HCT116 (cell line): Measurements from ENCODE around the gene SERTAD4. TPM values are rescaled to one million over a fixed set of nuclear protein-coding genes. Genes with fewer than 3 reads are reported as not detected.

Experiments
- ATAC-seq: fragments of 200-7000 bp; cut with Tn5 transposase; 2 replicates; pipeline ENCODE4 v1.9.1; 2020; ENCODE audit warnings: mild to moderate bottlenecking, moderate library complexity
- BruUV-seq: library from RNA; stranded (reverse); fragments of 400-500 nt; replicated peaks from 2 replicates; lab custom pipeline; 2021; lab: Mats Ljungman, UMichigan
- CTCF ChIA-PET: fragments of 300-600 bp; sonication (Branson Sonifier 250); formaldehyde crosslinking; loops from one replicate; lab custom pipeline; 2021; ENCODE audit warnings: antibody characterized with exemption; lab: Charles Lee
- POLR2A ChIA-PET: fragments of 300-600, 350-600 bp; sonication (Branson Sonifier 250); formaldehyde crosslinking; loops from one replicate; lab custom pipeline; 2021; ENCODE audit warnings: antibody characterized with exemption; lab: Charles Lee
- RAD21 ChIA-PET, 2 experiments: fragments of 300-600 bp; sonication (Branson Sonifier 250); formaldehyde crosslinking; loops; one replicate each; lab custom pipeline; 2023; ENCODE audit warnings: low total read pairs in 2 of 2; ENCODE audit not compliant: uncharacterized antibody in 2 of 2, unreplicated experiment in 2 of 2, low non-redundant PET in 1 of 2; lab: Charles Lee
- DNase-seq: peaks from one replicate; pipeline ENCODE4 v3.0.0-alpha.2; 2010; ENCODE audit warnings: low read depth, low spot score
- H2AFZ ChIP-seq: fragments of 200-600 bp; shearing (Covaris generic), sonication (generic); 2 replicates; pipeline ENCODE4 v1.6.1; 2017; ENCODE audit warnings: low read depth, mixed run types, mixed read lengths, antibody characterized with exemption, low read length; ENCODE audit not compliant: poor library complexity, severe bottlenecking
- H3K27ac ChIP-seq: 2 replicates; pipeline ENCODE4 v1.5.1; 2012; ENCODE audit warnings: low read depth, low read length
- H3K27me3 ChIP-seq: fragments of 200-600 bp; sonication (generic); 2 replicates; pipeline ENCODE4 v1.6.1; 2016; ENCODE audit warnings: mixed run types, low read length, mixed read lengths; ENCODE audit not compliant: insufficient read depth
- H3K36me3 ChIP-seq, 2 experiments: fragments of 200-500 bp in 1 of 2; fragments of 200-600 bp in 1 of 2; sonication (Bioruptor generic) in 1 of 2; sonication (generic) in 1 of 2; 2 replicates each; pipeline versions ENCODE4 v1.5.1 to v1.6.1; 2014 to 2016; ENCODE audit warnings: low read length in 2 of 2, inconsistent platforms in 1 of 2, mixed read lengths in 1 of 2, mixed run types in 1 of 2; ENCODE audit not compliant: insufficient read depth in 2 of 2, control insufficient read depth in 1 of 2
- H3K4me1 ChIP-seq, 2 experiments: fragments of 200-600 bp in 1 of 2; sonication (generic) in 1 of 2; 2 replicates each; pipeline versions ENCODE4 v1.5.1 to v1.6.1; 2012 to 2017; ENCODE audit warnings: low read length in 2 of 2, inconsistent platforms in 1 of 2, mild to moderate bottlenecking in 1 of 2, mixed read lengths in 1 of 2, mixed run types in 1 of 2, moderate library complexity in 1 of 2; ENCODE audit not compliant: insufficient read depth in 2 of 2, control insufficient read depth in 1 of 2
- H3K4me2 ChIP-seq: fragments of 200-600 bp; sonication (generic); 2 replicates; pipeline ENCODE4 v1.6.1; 2017; ENCODE audit warnings: mixed run types, low read length, mixed read lengths
- H3K4me3 ChIP-seq, 2 experiments: fragments of 200-600 bp in 1 of 2; sonication (generic) in 1 of 2; replicated peaks in 1 of 2; 2 replicates each; pipeline ENCODE4 v1.5.1; 2011 to 2016; ENCODE audit warnings: low read length in 2 of 2, control low read depth in 1 of 2, low read depth in 1 of 2, mild to moderate bottlenecking in 1 of 2, mixed read lengths in 1 of 2, mixed run types in 1 of 2
- H3K79me2 ChIP-seq: fragments of 200-600 bp; sonication (generic); 2 replicates; pipeline ENCODE4 v1.6.1; 2017; ENCODE audit warnings: mild to moderate bottlenecking, mixed run types, low read length, moderate library complexity, mixed read lengths; ENCODE audit not compliant: insufficient read depth
- H3K9ac ChIP-seq: fragments of 200-600 bp; sonication (generic); 2 replicates; pipeline ENCODE4 v1.6.1; 2016; ENCODE audit warnings: low read length, mixed read lengths
- H3K9me2 ChIP-seq: fragments of 200-600 bp; sonication (generic), shearing (Covaris generic); 2 replicates; pipeline ENCODE4 v1.6.1; 2017; ENCODE audit warnings: mixed run types, mild to moderate bottlenecking, moderate library complexity; ENCODE audit not compliant: insufficient read depth
- H3K9me3 ChIP-seq, 2 experiments: fragments of 200-500 bp in 1 of 2; fragments of 200-600 bp in 1 of 2; sonication (Bioruptor generic) in 1 of 2; sonication (generic) in 1 of 2; 2 replicates each; pipeline ENCODE4 v1.6.1; 2014 to 2017; ENCODE audit warnings: low read length in 2 of 2, mixed read lengths in 2 of 2, inconsistent platforms in 1 of 2, low read depth in 1 of 2, mild to moderate bottlenecking in 1 of 2, mixed run types in 1 of 2, moderate library complexity in 1 of 2; ENCODE audit not compliant: control insufficient read depth in 1 of 2, insufficient read depth in 1 of 2
- H4K20me1 ChIP-seq: fragments of 200-600 bp; sonication (generic), shearing (Covaris generic); 2 replicates; pipeline ENCODE4 v1.6.1; 2017; ENCODE audit warnings: mixed run types, mild to moderate bottlenecking, moderate library complexity; ENCODE audit not compliant: insufficient read depth
- CBX3 ChIP-seq: IDR thresholded peaks from 2 replicates; pipeline ENCODE4 v1.6.1; 2012; ENCODE audit warnings: low read depth
- CEBPB ChIP-seq: IDR thresholded peaks from 2 replicates; pipeline ENCODE4 v1.6.1; 2012; ENCODE audit warnings: low read depth
- ELF1 ChIP-seq: IDR thresholded peaks from 2 replicates; pipeline ENCODE4 v1.6.1; 2012; ENCODE audit warnings: low read depth, borderline replicate concordance
- EZH2phosphoT487 ChIP-seq: fragments of 200-600 bp; IDR thresholded peaks from 2 replicates; pipeline ENCODE4 v1.6.1; 2018; ENCODE audit warnings: antibody characterized with exemption, borderline replicate concordance
- POLR2A ChIP-seq: IDR thresholded peaks from 2 replicates; pipeline ENCODE4 v1.7.0; 2011; ENCODE audit warnings: borderline replicate concordance; ENCODE audit not compliant: insufficient read depth, insufficient read length; ENCODE audit errors: extremely low read depth
- SRF ChIP-seq: IDR thresholded peaks from 2 replicates; pipeline ENCODE4 v1.6.1; 2012; ENCODE audit warnings: low read depth
- YY1 ChIP-seq: IDR thresholded peaks from 2 replicates; pipeline ENCODE4 v1.6.1; 2011; ENCODE audit warnings: low read length, low read depth, moderate library complexity, mild to moderate bottlenecking; ENCODE audit not compliant: insufficient replicate concordance; ENCODE audit errors: extremely low read depth
- ZFX ChIP-seq: fragments of 450-650 bp; IDR thresholded peaks from 2 replicates; pipeline ENCODE4 v1.6.1; 2017
- intact Hi-C: fragments of 100-400 bp; cut with micrococcal nuclease; formaldehyde crosslinking; loops from 2 replicates; pipeline ENCODE4 v1.10.0; 2022
- total RNA-seq: library from RNA; stranded (reverse); gene quantifications from one replicate; pipeline ENCODE4 v1.2.1, GENCODE V29; 2021; ENCODE audit not compliant: unreplicated experiment
- TF ChIP-seq, protein P1 (sequence below): IDR thresholded peaks from 2 replicates; pipeline ENCODE4 v1.6.1; 2011; ENCODE audit warnings: mild to moderate bottlenecking, low read length, moderate library complexity; ENCODE audit not compliant: insufficient replicate concordance; ENCODE audit errors: extremely low read depth

The SERTAD4 gene
- total RNA-seq, 1 experiment from 2014 or later, result 0.07 TPM

DNA sequence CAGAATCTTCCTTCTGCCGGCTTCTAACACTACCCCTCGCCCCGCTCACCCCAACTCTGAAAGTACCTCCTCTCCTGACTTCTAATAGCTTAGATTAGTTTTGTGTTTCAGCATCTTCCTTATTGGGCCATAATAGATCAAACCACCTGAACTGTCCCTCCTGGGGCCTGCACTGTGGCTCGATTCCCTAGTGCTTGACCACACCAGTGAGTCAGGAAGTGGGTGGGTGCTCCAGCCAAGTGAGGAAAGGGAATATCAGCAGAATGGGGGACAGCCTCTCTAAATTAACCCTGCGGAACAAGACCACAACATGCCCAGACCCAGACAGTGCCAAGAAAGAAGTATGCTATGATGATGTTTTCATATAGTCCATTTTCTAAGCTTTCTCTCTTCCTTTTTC lies 8.5 kb downstream of the SERTAD4 start:
- H3K9me3 ChIP-seq, result no peaks in the 10 kb centered on the region
- no peak overlapping the region for H3K27ac ChIP-seq
- BruUV-seq, result no TSS peak
- TF ChIP-seq SRF (no peak), ELF1 (no peak), YY1 (no peak), EZH2phosphoT487 (no peak), ZFX (no peak), CBX3 (no peak), POLR2A (no peak), CEBPB (no peak)
- TF ChIP-seq, protein P1, sequence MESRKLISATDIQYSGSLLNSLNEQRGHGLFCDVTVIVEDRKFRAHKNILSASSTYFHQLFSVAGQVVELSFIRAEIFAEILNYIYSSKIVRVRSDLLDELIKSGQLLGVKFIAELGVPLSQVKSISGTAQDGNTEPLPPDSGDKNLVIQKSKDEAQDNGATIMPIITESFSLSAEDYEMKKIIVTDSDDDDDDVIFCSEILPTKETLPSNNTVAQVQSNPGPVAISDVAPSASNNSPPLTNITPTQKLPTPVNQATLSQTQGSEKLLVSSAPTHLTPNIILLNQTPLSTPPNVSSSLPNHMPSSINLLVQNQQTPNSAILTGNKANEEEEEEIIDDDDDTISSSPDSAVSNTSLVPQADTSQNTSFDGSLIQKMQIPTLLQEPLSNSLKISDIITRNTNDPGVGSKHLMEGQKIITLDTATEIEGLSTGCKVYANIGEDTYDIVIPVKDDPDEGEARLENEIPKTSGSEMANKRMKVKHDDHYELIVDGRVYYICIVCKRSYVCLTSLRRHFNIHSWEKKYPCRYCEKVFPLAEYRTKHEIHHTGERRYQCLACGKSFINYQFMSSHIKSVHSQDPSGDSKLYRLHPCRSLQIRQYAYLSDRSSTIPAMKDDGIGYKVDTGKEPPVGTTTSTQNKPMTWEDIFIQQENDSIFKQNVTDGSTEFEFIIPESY, result no peak
- no peak overlapping the region for H3K4me3 ChIP-seq
- peaks cover 2 to 8% of the 10 kb centered on the region in 2 experiments; a peak in 3 of 4 replicates for H3K4me1 ChIP-seq
- H3K27me3 ChIP-seq, result peaks cover 46% of the 10 kb centered on the region
- no peak overlapping the region for H3K9ac ChIP-seq
- intact Hi-C loops, result loop anchor here (10.0 kb wide), 1 partner anchor 376 kb away; no protein-coding TSS in a partner anchor
- H4K20me1 ChIP-seq, result no peaks in the 10 kb centered on the region
- ATAC-seq, result no peak
- ChIA-PET RAD21 (no interaction called here), CTCF (no interaction called here), POLR2A (no interaction called here)
- H3K4me2 ChIP-seq, result no peak overlapping the region
- H2AFZ ChIP-seq, result no peak overlapping the region
- H3K79me2 ChIP-seq, result no peaks in the 10 kb centered on the region
- DNase-seq, result no peak
- no peaks in the 10 kb centered on the region for H3K9me2 ChIP-seq
- H3K36me3 ChIP-seq, result no peaks in the 10 kb centered on the region
